ENCODE results near the gene CMTM7. TPM values are rescaled to one million over a fixed set of nuclear protein-coding genes. Genes with fewer than 3 reads are reported as not detected.

CMTM7 gene
- total and polyA plus RNA-seq, 2 donors, result 12.5 to 45.7 TPM

DNA sequence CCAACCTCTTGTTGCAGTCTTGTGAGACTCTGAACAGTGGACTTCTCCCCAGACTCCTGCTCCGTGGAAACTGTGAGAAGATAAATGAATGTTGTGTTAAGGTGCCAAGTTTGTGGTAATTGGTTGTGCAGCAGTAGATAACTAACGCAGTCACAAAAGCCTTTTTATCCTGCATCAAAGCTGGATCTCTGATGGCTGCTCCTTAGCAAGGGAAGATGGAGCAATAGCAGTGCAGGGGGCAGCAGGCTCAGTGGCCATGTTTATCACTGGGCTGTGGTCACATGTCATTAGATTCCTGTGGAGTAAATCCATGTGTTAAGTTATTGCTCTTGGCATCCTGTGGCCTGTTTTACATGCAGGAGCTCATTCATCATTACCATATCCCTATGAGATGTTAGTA, 13.5 kb downstream of the CMTM7 start:
- no peak for DNase-seq (ENCODE audit: low read depth in 6 of 9, low spot score in 9 of 9)
- peaks cover 22 to 52% of the 10 kb centered on the region in 2 donors for H3K4me1 ChIP-seq (ENCODE audit: control insufficient read depth in 2 of 2, insufficient read depth in 2 of 2, low read length in 2 of 2)
- H3K4me3 ChIP-seq (ENCODE audit: low read length in 2 of 2), result no peak overlapping the region
- peaks cover 3 to 4% of the 10 kb centered on the region in 2 donors for H3K36me3 ChIP-seq (ENCODE audit: control insufficient read depth in 2 of 2, insufficient read depth in 2 of 2, low read length in 1 of 2)
- no peaks in the 10 kb centered on the region for H3K9me3 ChIP-seq (ENCODE audit: control insufficient read depth in 2 of 2, insufficient read depth in 1 of 2, low read length in 1 of 2)
- H3K27ac ChIP-seq (ENCODE audit: low read depth in 1 of 2, low read length in 1 of 2), result no peak overlapping the region
- no peaks in the 10 kb centered on the region for H3K27me3 ChIP-seq (ENCODE audit: control insufficient read depth in 2 of 2, insufficient read depth in 1 of 2, low read length in 1 of 2)
- WGBS, result 71% methylated on average over 2 of the region's 2 CpGs

- Histone ChIP-seq H3K36me3 (ENCODE audit: control insufficient read depth in 2 of 2, insufficient read depth in 2 of 2, low read length in 1 of 2) (peaks cover 4 to 5% of the 10 kb centered on the region in 2 donors), H3K27ac (ENCODE audit: low read depth in 1 of 2, low read length in 1 of 2) (no peak overlapping the region), H3K4me1 (ENCODE audit: control insufficient read depth in 2 of 2, insufficient read depth in 2 of 2, low read length in 2 of 2) (peaks cover 28 to 55% of the 10 kb centered on the region in 2 donors), H3K4me3 (ENCODE audit: low read length in 2 of 2) (no peak overlapping the region), H3K27me3 (ENCODE audit: control insufficient read depth in 2 of 2, insufficient read depth in 1 of 2, low read length in 1 of 2) (no peaks in the 10 kb centered on the region), H3K9me3 (ENCODE audit: control insufficient read depth in 2 of 2, insufficient read depth in 1 of 2, low read length in 1 of 2) (no peaks in the 10 kb centered on the region)
- WGBS, result 82% methylated on average over 7 of the region's 7 CpGs
- DNase-seq (ENCODE audit: low read depth in 6 of 9, low spot score in 9 of 9), result no peak
Measured at GRCh38 chr3:32405711-32406323, 14.2 kb downstream of the CMTM7 start.

DNA sequence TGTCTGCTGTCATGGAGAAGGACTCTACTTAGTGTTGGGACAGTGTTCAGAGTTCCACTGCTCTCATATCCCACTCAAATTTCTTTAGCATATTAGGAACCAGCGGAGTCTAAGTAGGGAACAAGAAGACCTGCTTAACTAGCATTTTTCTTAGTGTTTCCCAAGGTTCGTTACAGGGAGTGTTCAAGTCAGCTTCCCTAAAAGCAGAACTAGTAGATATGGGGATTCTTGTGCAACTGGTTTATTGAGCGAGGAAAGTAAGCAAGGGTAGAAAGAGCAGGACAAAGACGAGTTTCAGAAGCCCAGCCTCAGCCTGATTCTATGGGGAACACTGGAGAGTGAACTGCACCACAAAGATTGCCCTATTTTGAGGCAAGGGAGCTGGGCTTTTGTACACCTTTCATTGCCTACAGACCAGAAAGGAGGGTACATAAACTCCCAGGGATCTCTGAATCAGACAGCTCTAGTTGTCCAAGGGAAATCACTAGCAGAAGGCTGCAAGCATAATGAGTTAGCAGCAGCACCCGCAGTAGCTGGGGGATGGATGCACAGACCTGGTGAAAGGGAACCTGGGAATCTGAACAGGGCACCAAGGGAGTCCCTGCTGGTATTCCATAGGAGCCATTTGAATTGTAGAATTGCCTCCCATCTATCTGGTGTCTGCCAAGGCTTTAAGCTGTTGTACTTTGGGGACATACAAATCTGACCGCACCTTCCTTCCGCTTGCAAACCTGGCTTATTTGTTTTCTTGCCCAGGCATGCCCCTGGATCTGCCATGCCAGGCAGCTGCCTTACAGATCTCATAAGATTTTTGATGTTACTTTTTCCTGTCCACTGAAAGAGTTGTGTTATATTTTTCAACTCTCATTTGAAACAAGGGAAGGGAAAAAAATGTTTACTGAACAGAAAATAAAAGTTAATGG, 15.1 kb downstream of the CMTM7 start:
- no peaks in the 10 kb centered on the region for H3K27me3 ChIP-seq (ENCODE audit: control insufficient read depth in 2 of 2, insufficient read depth in 1 of 2, low read length in 1 of 2)
- no peak overlapping the region for H3K4me3 ChIP-seq (ENCODE audit: low read length in 2 of 2)
- H3K36me3 ChIP-seq (ENCODE audit: control insufficient read depth in 2 of 2, insufficient read depth in 2 of 2, low read length in 1 of 2), result peaks cover 4 to 5% of the 10 kb centered on the region in 2 donors
- peaks cover 25 to 49% of the 10 kb centered on the region in 2 donors for H3K4me1 ChIP-seq (ENCODE audit: control insufficient read depth in 2 of 2, insufficient read depth in 2 of 2, low read length in 2 of 2)
- no peak for DNase-seq (ENCODE audit: low read depth in 6 of 9, low spot score in 9 of 9)
- no peaks in the 10 kb centered on the region for H3K9me3 ChIP-seq (ENCODE audit: control insufficient read depth in 2 of 2, insufficient read depth in 1 of 2, low read length in 1 of 2)
- WGBS, result 87% methylated on average over 7 of the region's 7 CpGs
- H3K27ac ChIP-seq (ENCODE audit: low read depth in 1 of 2, low read length in 1 of 2), result peak overlapping the region in 1 of 2 donors; percentile 48

DNA sequence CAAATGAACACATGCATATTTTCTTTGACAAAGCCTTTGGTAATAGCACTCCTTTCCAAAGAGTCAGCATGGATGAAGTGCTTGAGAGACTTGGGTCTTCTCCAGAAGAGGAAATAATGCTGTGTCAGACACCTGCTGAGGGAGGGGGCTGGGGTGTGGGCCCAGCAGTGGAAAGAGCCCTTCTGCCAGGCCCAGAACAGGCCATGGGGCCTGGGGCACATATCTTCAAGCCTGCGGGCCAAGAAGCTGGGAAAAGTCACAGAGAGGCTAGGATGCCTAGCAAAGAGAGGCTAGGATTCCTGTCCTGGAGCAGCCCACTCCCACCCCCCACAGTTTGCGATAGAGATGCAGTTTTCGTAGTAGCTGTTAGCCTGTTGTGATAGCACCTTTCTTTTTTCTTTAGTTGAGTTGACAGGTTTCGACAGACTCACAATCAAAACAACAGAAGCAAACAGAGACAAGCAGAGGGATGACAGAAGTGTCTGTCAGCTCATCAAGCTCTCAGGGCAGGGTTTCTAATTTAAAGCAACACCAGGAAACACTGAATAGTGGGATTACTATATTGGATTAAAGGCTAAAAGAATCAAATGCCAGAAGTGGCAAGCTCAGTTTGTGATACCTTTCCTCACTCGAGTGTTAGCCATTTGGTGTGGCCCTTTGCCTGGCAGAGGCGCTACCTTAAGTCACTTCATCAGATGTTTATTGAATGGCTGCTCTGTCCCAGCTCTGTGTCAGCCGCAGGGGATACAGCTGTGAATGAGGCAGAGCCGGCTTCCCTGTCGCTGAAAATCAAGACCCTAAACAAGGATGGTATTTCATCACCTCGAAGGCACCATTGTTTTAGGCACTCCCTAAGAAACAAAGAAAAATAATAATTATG, 19.0 kb downstream of the CMTM7 start:
- H3K4me3 ChIP-seq (ENCODE audit: low read length in 2 of 2), result no peak overlapping the region
- H3K9me3 ChIP-seq (ENCODE audit: control insufficient read depth in 2 of 2, insufficient read depth in 1 of 2, low read length in 1 of 2), result no peaks in the 10 kb centered on the region
- H3K36me3 ChIP-seq (ENCODE audit: control insufficient read depth in 2 of 2, insufficient read depth in 2 of 2, low read length in 1 of 2), result peaks cover 0 to 3% of the 10 kb centered on the region in 2 donors
- 86% methylated on average over 10 of the region's 10 CpGs for WGBS
- no peaks in the 10 kb centered on the region for H3K27me3 ChIP-seq (ENCODE audit: control insufficient read depth in 2 of 2, insufficient read depth in 1 of 2, low read length in 1 of 2)
- no peak for DNase-seq (ENCODE audit: low read depth in 6 of 9, low spot score in 9 of 9)
- peak overlapping the region; percentile 73 to 76 for H3K27ac ChIP-seq (ENCODE audit: low read depth in 1 of 2, low read length in 1 of 2)
- H3K4me1 ChIP-seq (ENCODE audit: control insufficient read depth in 2 of 2, insufficient read depth in 2 of 2, low read length in 2 of 2), result peaks cover 34 to 44% of the 10 kb centered on the region in 2 donors

- no peak overlapping the region for H3K27ac ChIP-seq (ENCODE audit: low read depth in 1 of 2, low read length in 1 of 2)
- H3K4me3 ChIP-seq (ENCODE audit: low read length in 2 of 2), result no peak overlapping the region
- WGBS, result 98% methylated on average over 5 of the region's 5 CpGs
- DNase-seq (ENCODE audit: low read depth in 6 of 9, low spot score in 9 of 9), result no peak
- peaks cover 33 to 52% of the 10 kb centered on the region in 2 donors for H3K4me1 ChIP-seq (ENCODE audit: control insufficient read depth in 2 of 2, insufficient read depth in 2 of 2, low read length in 2 of 2)
- H3K9me3 ChIP-seq (ENCODE audit: control insufficient read depth in 2 of 2, insufficient read depth in 1 of 2, low read length in 1 of 2), result no peaks in the 10 kb centered on the region
- H3K36me3 ChIP-seq (ENCODE audit: control insufficient read depth in 2 of 2, insufficient read depth in 2 of 2, low read length in 1 of 2), result peaks cover 0 to 3% of the 10 kb centered on the region in 2 donors
- H3K27me3 ChIP-seq (ENCODE audit: control insufficient read depth in 2 of 2, insufficient read depth in 1 of 2, low read length in 1 of 2), result no peaks in the 10 kb centered on the region
Measured at GRCh38 chr3:32411442-32411841, 19.8 kb downstream of the CMTM7 start.

GRCh38 chr3:32412887-32413286, 21.2 kb downstream of the CMTM7 start:
- no peaks in the 10 kb centered on the region for H3K9me3 ChIP-seq (ENCODE audit: control insufficient read depth in 2 of 2, insufficient read depth in 1 of 2, low read length in 1 of 2)
- peaks cover 0 to 3% of the 10 kb centered on the region in 2 donors for H3K36me3 ChIP-seq (ENCODE audit: control insufficient read depth in 2 of 2, insufficient read depth in 2 of 2, low read length in 1 of 2)
- H3K4me1 ChIP-seq (ENCODE audit: control insufficient read depth in 2 of 2, insufficient read depth in 2 of 2, low read length in 2 of 2), result peaks cover 36 to 54% of the 10 kb centered on the region in 2 donors
- H3K27ac ChIP-seq (ENCODE audit: low read depth in 1 of 2, low read length in 1 of 2), result no peak overlapping the region
- no peaks in the 10 kb centered on the region for H3K27me3 ChIP-seq (ENCODE audit: control insufficient read depth in 2 of 2, insufficient read depth in 1 of 2, low read length in 1 of 2)
- WGBS, result 99% methylated on average over 3 of the region's 3 CpGs
- H3K4me3 ChIP-seq (ENCODE audit: low read length in 2 of 2), result no peak overlapping the region
- no peak for DNase-seq (ENCODE audit: low read depth in 6 of 9, low spot score in 9 of 9)

- Histone ChIP-seq H3K27me3 (ENCODE audit: control insufficient read depth in 2 of 2, insufficient read depth in 1 of 2, low read length in 1 of 2) (no peaks in the 10 kb centered on the region), H3K4me3 (ENCODE audit: low read length in 2 of 2) (no peak overlapping the region), H3K36me3 (ENCODE audit: control insufficient read depth in 2 of 2, insufficient read depth in 2 of 2, low read length in 1 of 2) (peaks cover 0 to 3% of the 10 kb centered on the region in 2 donors), H3K4me1 (ENCODE audit: control insufficient read depth in 2 of 2, insufficient read depth in 2 of 2, low read length in 2 of 2) (peaks cover 36 to 55% of the 10 kb centered on the region in 2 donors), H3K9me3 (ENCODE audit: control insufficient read depth in 2 of 2, insufficient read depth in 1 of 2, low read length in 1 of 2) (no peaks in the 10 kb centered on the region), H3K27ac (ENCODE audit: low read depth in 1 of 2, low read length in 1 of 2) (peak overlapping the region; percentile 78 to 83)
- 89% methylated on average over 10 of the region's 10 CpGs for WGBS
- DNase-seq (ENCODE audit: low read depth in 6 of 9, low spot score in 9 of 9), result no peak
Measured at GRCh38 chr3:32413845-32414521, 22.3 kb downstream of the CMTM7 start.

- Histone ChIP-seq H3K27me3 (ENCODE audit: control insufficient read depth in 2 of 2, insufficient read depth in 1 of 2, low read length in 1 of 2) (no peaks in the 10 kb centered on the region), H3K4me1 (ENCODE audit: control insufficient read depth in 2 of 2, insufficient read depth in 2 of 2, low read length in 2 of 2) (peaks cover 37 to 56% of the 10 kb centered on the region in 2 donors), H3K4me3 (ENCODE audit: low read length in 2 of 2) (no peak overlapping the region), H3K27ac (ENCODE audit: low read depth in 1 of 2, low read length in 1 of 2) (peak overlapping the region; percentile 83 to 92), H3K9me3 (ENCODE audit: control insufficient read depth in 2 of 2, insufficient read depth in 1 of 2, low read length in 1 of 2) (no peaks in the 10 kb centered on the region), H3K36me3 (ENCODE audit: control insufficient read depth in 2 of 2, insufficient read depth in 2 of 2, low read length in 1 of 2) (peaks cover 0 to 3% of the 10 kb centered on the region in 2 donors)
- DNase-seq (ENCODE audit: low read depth in 6 of 9, low spot score in 9 of 9), result peak in 2 of 9 donors; percentile 36 to 61
- 57% methylated on average over 6 of the region's 6 CpGs for WGBS
Measured at GRCh38 chr3:32414522-32415202, 23.0 kb downstream of the CMTM7 start.
